CD4-positive, alpha-beta memory T cell (primary cell): ENCODE measurements around the gene DNAH6. TPM values are rescaled to one million over a fixed set of nuclear protein-coding genes. Genes with fewer than 3 reads are reported as not detected.

ENCODE experiments used
- CTCF ChIA-PET: fragments of 350-600 bp; sonication (Branson Sonifier 250); formaldehyde crosslinking; loops from one replicate; lab custom pipeline; 2021; ENCODE audit warnings: inconsistent platforms; ENCODE audit not compliant: partially characterized antibody; lab: Charles Lee
- POLR2A ChIA-PET: fragments of 350-600 bp; sonication (Branson Sonifier 250); formaldehyde crosslinking; loops from one replicate; lab custom pipeline; 2021; ENCODE audit not compliant: partially characterized antibody; lab: Charles Lee
- DNase-seq, 5 donors: peaks; one replicate each; pipeline versions ENCODE4 v3.0.0 to v3.0.0-alpha.2; 2020 to 2022; ENCODE audit warnings: mixed read lengths in 1 of 5
- H3K27ac ChIP-seq: one replicate; pipeline ENCODE4 v1.7.0; 2013; ENCODE audit warnings: low read depth, low read length
- H3K27me3 ChIP-seq: 2 replicates; pipeline ENCODE4 v1.7.0; 2013; ENCODE audit warnings: mild to moderate bottlenecking, low read length, moderate library complexity; ENCODE audit not compliant: insufficient read depth
- H3K36me3 ChIP-seq: 2 replicates; pipeline ENCODE4 v1.7.0; 2013; ENCODE audit warnings: mild to moderate bottlenecking, low read length, moderate library complexity; ENCODE audit not compliant: insufficient read depth
- H3K4me1 ChIP-seq: 2 replicates; pipeline ENCODE4 v1.7.0; 2013; ENCODE audit warnings: mild to moderate bottlenecking, low read length, moderate library complexity; ENCODE audit not compliant: insufficient read depth
- H3K4me3 ChIP-seq, 2 donors: one replicate each; pipeline ENCODE4 v1.7.0; 2013; ENCODE audit warnings: low read length in 2 of 2, mild to moderate bottlenecking in 1 of 2
- H3K9me3 ChIP-seq, 2 donors: one replicate each; pipeline ENCODE4 v1.7.0; 2013; ENCODE audit warnings: low read length in 2 of 2, control low read depth in 1 of 2; ENCODE audit not compliant: control insufficient read depth in 1 of 2
- H3K27ac Mint-ChIP-seq, 7 donors: one replicate each; pipeline ENCODE4 v1.8.0; 2020 to 2021; ENCODE audit warnings: mixed read lengths in 7 of 7, mild to moderate bottlenecking in 6 of 7, inconsistent platforms in 3 of 7, moderate library complexity in 3 of 7
- H3K27me3 Mint-ChIP-seq, 2 donors: one replicate each; pipeline ENCODE4 v1.8.0; 2020 to 2021; ENCODE audit warnings: mixed read lengths in 2 of 2
- H3K36me3 Mint-ChIP-seq, 2 donors: one replicate each; pipeline ENCODE4 v1.8.0; 2020 to 2021; ENCODE audit warnings: mixed read lengths in 2 of 2, inconsistent platforms in 1 of 2, mild to moderate bottlenecking in 1 of 2
- H3K4me1 Mint-ChIP-seq, 4 donors: one replicate each; pipeline ENCODE4 v1.8.0; 2020 to 2021; ENCODE audit warnings: mixed read lengths in 4 of 4, mild to moderate bottlenecking in 1 of 4
- H3K4me3 Mint-ChIP-seq, 8 donors: one replicate each; pipeline ENCODE4 v1.8.0; 2020 to 2021; ENCODE audit warnings: mixed read lengths in 8 of 8, mild to moderate bottlenecking in 7 of 8, moderate library complexity in 6 of 8, inconsistent platforms in 3 of 8
- H3K9me3 Mint-ChIP-seq, 8 donors: one replicate each; pipeline ENCODE4 v1.8.0; 2020 to 2021; ENCODE audit warnings: mixed read lengths in 8 of 8, mild to moderate bottlenecking in 5 of 8, inconsistent platforms in 3 of 8, moderate library complexity in 1 of 8
- intact Hi-C: fragments of 100-400 bp; cut with micrococcal nuclease; formaldehyde crosslinking; loops from one replicate; pipeline ENCODE4 v1.15.1; 2023
- polyA plus RNA-seq, 2 donors: library from polyadenylated mRNA; unstranded; fragments of 300-500 nt; fragmentation: Illumina TruSeq; gene quantifications; one replicate each; pipeline ENCODE4 v1.2.3, GENCODE V29; 2021
- total RNA-seq, 2 experiments: library from RNA; stranded (reverse); gene quantifications; one replicate each; pipeline ENCODE4 v1.2.3, GENCODE V29; 2021

DNAH6 gene
- total and polyA plus RNA-seq, 4 experiments from 2014 or later, result 0.22 to 2.9 (median 1.2) TPM

DNA sequence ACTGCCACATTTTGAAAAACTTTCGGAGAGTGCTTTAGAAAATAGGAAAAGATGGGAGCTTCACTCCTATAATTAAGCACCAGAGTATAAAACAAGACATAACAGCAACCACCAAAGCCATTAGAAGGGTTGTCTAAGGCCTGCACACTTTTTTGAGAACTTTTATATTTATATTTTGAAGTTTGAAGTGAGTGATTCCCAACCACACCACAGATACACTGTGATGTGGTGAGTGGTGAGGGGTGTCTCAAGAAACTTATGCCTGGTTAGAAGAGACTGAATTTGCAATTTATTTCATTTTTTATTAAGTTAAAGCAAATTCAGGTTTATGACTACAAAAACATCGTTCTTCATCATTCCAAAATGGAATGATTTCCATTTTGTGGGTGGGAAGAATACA lies 161.9 kb downstream of the DNAH6 start:
- Mint-ChIP-seq H3K27me3 (no peaks in the 10 kb centered on the region), H3K4me3 (no peak overlapping the region)
- POLR2A ChIA-PET, result interaction anchor here (1.0 to 1.7 kb wide), 2 partner anchors 9 to 27 kb away, joined by 3 read pairs; no protein-coding TSS in a partner anchor

DNA sequence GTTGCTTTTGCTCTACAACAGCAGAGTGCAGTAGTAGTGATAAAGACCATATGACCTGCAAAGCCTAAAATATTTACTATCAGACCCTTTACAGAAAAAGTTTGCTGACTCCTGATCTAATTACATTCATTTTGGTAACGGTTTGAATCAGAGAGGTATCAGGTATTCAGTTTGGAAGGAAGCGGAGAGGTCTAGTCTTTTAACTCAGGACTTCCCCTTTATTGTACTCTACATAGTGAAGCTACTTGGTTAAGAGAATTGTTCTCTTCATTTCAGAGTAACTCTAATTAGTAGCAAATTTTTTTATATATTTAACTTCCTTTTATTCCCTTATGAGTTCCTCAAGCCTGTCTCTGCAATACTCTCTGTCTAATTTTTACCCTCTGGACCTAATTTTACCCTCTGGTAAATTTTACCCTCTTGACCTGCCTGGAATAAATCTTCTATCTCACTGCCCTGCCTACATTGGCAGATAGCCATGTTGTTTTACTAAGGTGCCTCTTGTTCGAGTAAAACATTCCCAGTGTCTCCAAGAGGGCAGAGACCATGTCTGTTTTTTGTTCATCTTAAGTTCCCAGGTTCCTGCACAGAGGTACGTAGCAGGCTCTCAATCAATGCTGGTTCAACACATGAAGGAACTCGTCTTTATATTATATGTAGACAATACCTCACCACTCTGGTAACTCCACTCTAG lies 170.6 kb downstream of the DNAH6 start:
- peaks cover 16 to 30% (median 21%) of the 10 kb centered on the region in 4 donors for H3K4me1 Mint-ChIP-seq

More for the DNA sequence above, 161.9 kb downstream of the DNAH6 start:
- Histone ChIP-seq H3K4me1 (peaks cover 15% of the 10 kb centered on the region), H3K9me3 (no peaks in the 10 kb centered on the region), H3K27ac (no peak overlapping the region), H3K27me3 (no peaks in the 10 kb centered on the region), H3K4me3 (no peak overlapping the region), H3K36me3 (no peaks in the 10 kb centered on the region)
- CTCF ChIA-PET, result interaction anchor here (0.6 to 1.6 kb wide), 3 partner anchors 63 to 394 kb away, joined by 3 to 5 read pairs (median 4); no protein-coding TSS in a partner anchor
- peaks cover 0 to 2% (median 0%) of the 10 kb centered on the region in 8 donors for H3K9me3 Mint-ChIP-seq
- no peak for DNase-seq
- H3K4me1 Mint-ChIP-seq, result peaks cover 13 to 35% (median 18%) of the 10 kb centered on the region in 4 donors
- H3K36me3 Mint-ChIP-seq, result peaks cover 0 to 9% of the 10 kb centered on the region in 2 donors
- intact Hi-C loops, result no loop called here
- no peak overlapping the region for H3K27ac Mint-ChIP-seq

DNA sequence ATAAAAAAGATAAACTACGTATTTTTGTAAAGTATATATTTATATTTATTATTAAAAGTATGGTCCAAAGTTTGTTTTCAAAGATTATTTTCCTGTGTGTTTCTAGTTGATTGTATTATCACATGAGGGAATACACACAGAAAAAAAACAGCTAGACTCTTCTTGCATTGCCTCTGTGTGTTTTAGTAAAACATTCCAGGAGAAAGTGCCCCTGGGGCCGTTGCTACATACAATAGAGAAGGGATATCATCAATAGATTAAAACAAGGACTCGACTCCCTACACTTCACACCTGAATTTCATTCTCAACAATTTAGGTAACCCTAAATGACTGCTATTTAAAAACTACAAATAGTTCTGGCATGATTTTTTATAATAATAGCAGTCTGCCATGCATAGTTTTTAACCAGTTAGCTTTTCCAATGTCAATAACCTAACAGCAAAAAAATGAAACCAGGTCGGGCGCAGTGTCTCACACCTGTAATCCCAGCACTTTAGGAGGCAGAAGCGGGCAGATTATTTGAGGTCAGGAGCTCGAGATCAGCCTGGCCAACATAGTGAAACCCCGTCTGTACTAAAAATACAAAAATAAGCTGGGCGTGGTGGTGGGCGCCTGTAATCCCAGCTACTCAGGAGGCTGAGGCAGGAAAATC lies 171.3 kb downstream of the DNAH6 start:
- peaks cover 12% of the 10 kb centered on the region for H3K4me1 ChIP-seq
- Mint-ChIP-seq H3K27ac (peak overlapping the region in 1 of 7 donors; percentile 47), H3K36me3 (peaks cover 1 to 4% of the 10 kb centered on the region in 2 donors), H3K9me3 (peaks cover 0 to 2% (median 0%) of the 10 kb centered on the region in 8 donors), H3K27me3 (no peaks in the 10 kb centered on the region), H3K4me3 (no peak overlapping the region), H3K4me1 (peaks cover 17 to 29% (median 19%) of the 10 kb centered on the region in 4 donors)
- no peaks in the 10 kb centered on the region for H3K27me3 ChIP-seq
- ChIA-PET POLR2A (interaction anchor here (0.8 kb wide), 1 partner anchor 10 kb away, joined by 3 read pairs; no protein-coding TSS in a partner anchor), CTCF (interaction anchor here (0.6 to 1.7 kb wide), 3 partner anchors 54 to 599 kb away, joined by 3 to 5 read pairs (median 4); no protein-coding TSS in a partner anchor)
- no peaks in the 10 kb centered on the region for H3K36me3 ChIP-seq
- H3K27ac ChIP-seq, result no peak overlapping the region
- H3K4me3 ChIP-seq, result no peak overlapping the region
- H3K9me3 ChIP-seq, result no peaks in the 10 kb centered on the region
- intact Hi-C loops, result loop anchor here (5.0 kb wide), 1 partner anchor 170 kb away; no protein-coding TSS in a partner anchor
- DNase-seq, result no peak

More for the DNA sequence above, 170.6 kb downstream of the DNAH6 start:
- peaks cover 1 to 7% of the 10 kb centered on the region in 2 donors for H3K36me3 Mint-ChIP-seq
- no peak for DNase-seq
- Histone ChIP-seq H3K36me3 (no peaks in the 10 kb centered on the region), H3K27ac (no peak overlapping the region), H3K9me3 (no peaks in the 10 kb centered on the region), H3K4me3 (no peak overlapping the region), H3K27me3 (no peaks in the 10 kb centered on the region), H3K4me1 (peaks cover 10% of the 10 kb centered on the region)
- H3K4me3 Mint-ChIP-seq, result peak overlapping the region in 3 of 8 donors; percentile 14 to 48 (median 42)
- H3K27ac Mint-ChIP-seq, result peak overlapping the region in 5 of 7 donors; percentile 5 to 77 (median 54)
- H3K27me3 Mint-ChIP-seq, result no peaks in the 10 kb centered on the region
- H3K9me3 Mint-ChIP-seq, result peaks cover 0 to 2% (median 0%) of the 10 kb centered on the region in 8 donors
- ChIA-PET POLR2A (interaction anchor here (0.8 kb wide), 1 partner anchor 9 kb away, joined by 3 read pairs; no protein-coding TSS in a partner anchor), CTCF (interaction anchor here (0.6 kb wide), 1 partner anchor 599 kb away, joined by 4 read pairs; no protein-coding TSS in a partner anchor)
- intact Hi-C loops, result loop anchor here (5.0 kb wide), 1 partner anchor 170 kb away; no protein-coding TSS in a partner anchor

DNA sequence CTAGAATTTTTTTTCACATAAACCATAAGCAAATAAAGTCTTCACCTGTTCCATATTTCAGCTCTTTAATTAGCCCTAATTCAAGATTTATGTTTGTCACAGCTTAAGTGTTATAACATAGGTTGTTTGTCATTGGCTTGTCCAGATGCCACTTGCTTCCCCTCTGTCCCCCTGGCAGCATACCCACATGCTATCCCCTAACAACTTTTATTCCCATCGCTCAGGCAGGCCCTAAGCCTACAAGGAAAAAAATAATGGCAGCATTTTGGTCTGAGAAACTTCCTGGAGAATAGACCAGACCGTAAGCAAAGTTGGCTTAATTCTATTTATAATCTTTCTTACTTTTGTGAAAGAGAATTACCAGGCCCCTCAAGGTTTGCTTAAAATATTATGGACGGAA lies 173.9 kb downstream of the DNAH6 start:
- H3K27ac Mint-ChIP-seq, result no peak overlapping the region
- peaks cover 0 to 5% (median 0%) of the 10 kb centered on the region in 8 donors for H3K9me3 Mint-ChIP-seq
- ChIA-PET POLR2A (no interaction called here), CTCF (no interaction called here)
- H3K4me3 Mint-ChIP-seq, result no peak overlapping the region
- H3K4me1 Mint-ChIP-seq, result peaks cover 30 to 45% (median 35%) of the 10 kb centered on the region in 4 donors
- peaks cover 1 to 11% of the 10 kb centered on the region in 2 donors for H3K36me3 Mint-ChIP-seq
- no peaks in the 10 kb centered on the region for H3K9me3 ChIP-seq
- no peak overlapping the region for H3K27ac ChIP-seq
- H3K27me3 Mint-ChIP-seq, result no peaks in the 10 kb centered on the region
- no peak for DNase-seq
- peaks cover 38% of the 10 kb centered on the region for H3K4me1 ChIP-seq
- H3K4me3 ChIP-seq, result no peak overlapping the region
- no peaks in the 10 kb centered on the region for H3K36me3 ChIP-seq
- intact Hi-C loops, result no loop called here
- H3K27me3 ChIP-seq, result no peaks in the 10 kb centered on the region

DNA sequence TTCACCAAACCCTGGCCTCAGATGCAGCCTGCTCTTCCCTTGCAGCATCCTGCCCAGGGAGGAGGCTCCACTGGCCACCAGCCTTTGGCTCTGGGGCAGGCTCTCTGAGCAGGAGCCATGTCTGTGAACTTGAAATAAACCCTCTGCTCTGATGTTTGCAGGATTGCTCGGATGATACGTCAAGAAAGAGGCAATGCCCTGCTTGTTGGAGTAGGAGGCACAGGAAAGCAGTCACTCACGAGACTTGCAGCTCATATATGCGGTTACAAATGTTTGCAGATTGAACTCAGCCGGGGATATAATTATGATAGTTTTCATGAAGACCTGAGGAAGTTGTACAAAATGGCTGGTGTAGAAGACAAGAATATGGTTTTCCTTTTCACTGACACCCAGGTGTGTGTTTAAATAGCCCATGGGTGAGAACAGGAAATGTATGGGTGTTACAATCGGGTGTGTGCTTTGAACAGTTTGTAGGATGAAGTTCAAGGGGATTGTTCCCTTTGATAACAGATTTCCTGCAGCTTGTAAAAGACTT lies 177.9 kb downstream of the DNAH6 start:
- Mint-ChIP-seq H3K27ac (peak overlapping the region; percentile 22 to 94 (median 84)), H3K9me3 (peaks cover 0 to 5% (median under 1%) of the 10 kb centered on the region in 8 donors), H3K36me3 (peaks cover 0 to 11% of the 10 kb centered on the region in 2 donors), H3K4me3 (peak overlapping the region; percentile 50 to 82 (median 60)), H3K4me1 (peaks cover 25 to 36% (median 33%) of the 10 kb centered on the region in 4 donors), H3K27me3 (no peaks in the 10 kb centered on the region)
- intact Hi-C loops, result loop anchor here (2.0 kb wide), 1 partner anchor 89 kb away; no protein-coding TSS in a partner anchor
- Histone ChIP-seq H3K4me3 (peak overlapping the region in 1 of 2 donors; percentile 25), H3K36me3 (no peaks in the 10 kb centered on the region), H3K9me3 (no peaks in the 10 kb centered on the region), H3K27me3 (no peaks in the 10 kb centered on the region), H3K27ac (peak overlapping the region; percentile 29), H3K4me1 (peaks cover 32% of the 10 kb centered on the region)
- DNase-seq, result peak; percentile 56 to 70 (median 60)
- ChIA-PET POLR2A (interaction anchor here (1.1 to 1.7 kb wide), 5 partner anchors 47 to 152 kb away, joined by 3 to 8 read pairs (median 4); no protein-coding TSS in a partner anchor), CTCF (no interaction called here)

DNA sequence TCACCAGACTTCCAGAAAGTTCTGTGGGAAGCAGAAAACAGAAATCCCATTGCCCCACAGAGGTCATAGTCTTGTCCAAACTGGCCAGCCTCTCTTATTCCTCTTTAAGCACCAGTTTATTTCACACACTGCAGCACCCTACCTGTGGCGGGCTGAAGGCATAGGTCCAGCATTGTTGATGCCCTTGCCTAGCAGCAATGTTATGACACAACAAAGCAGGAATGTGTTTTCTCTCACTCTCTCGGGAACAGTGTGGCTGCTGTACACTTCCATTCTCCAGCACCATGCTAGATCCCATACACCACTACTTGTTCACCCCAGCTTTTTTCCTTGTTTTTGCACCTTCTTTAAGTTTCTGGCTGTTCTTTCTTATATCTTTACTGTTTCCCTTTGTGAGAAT lies 181.6 kb downstream of the DNAH6 start:
- POLR2A ChIA-PET, result no interaction called here
- CTCF ChIA-PET, result no interaction called here
- no peak for DNase-seq
- no peaks in the 10 kb centered on the region for H3K9me3 ChIP-seq
- H3K36me3 ChIP-seq, result no peaks in the 10 kb centered on the region
- no peak overlapping the region for H3K4me3 ChIP-seq
- H3K36me3 Mint-ChIP-seq, result peaks cover 2 to 24% of the 10 kb centered on the region in 2 donors
- peaks cover 20 to 28% (median 26%) of the 10 kb centered on the region in 4 donors for H3K4me1 Mint-ChIP-seq
- H3K27ac ChIP-seq, result no peak overlapping the region
- intact Hi-C loops, result loop anchor here (5.0 kb wide), 1 partner anchor 46 kb away; no protein-coding TSS in a partner anchor
- H3K27me3 Mint-ChIP-seq, result no peaks in the 10 kb centered on the region
- H3K27ac Mint-ChIP-seq, result peak overlapping the region in 1 of 7 donors; percentile 73
- H3K9me3 Mint-ChIP-seq, result peaks cover 3 to 24% (median 15%) of the 10 kb centered on the region in 8 donors
- H3K27me3 ChIP-seq, result no peaks in the 10 kb centered on the region
- no peak overlapping the region for H3K4me3 Mint-ChIP-seq
- H3K4me1 ChIP-seq, result peaks cover 27% of the 10 kb centered on the region
